HG02938 (cell line): Measurements from ENCODE around the gene PTPN11.
"Not testable (repeated sequence)": the region's sequence is repeated elsewhere in the genome, so short reads cannot be mapped to it uniquely, and the experiment has no call there.

Experiments
- ATAC-seq: cut with Tn5 transposase; IDR thresholded peaks from one replicate; pipeline ENCODE4 v1.9.1; 2021; ENCODE audit warnings: mild to moderate bottlenecking, moderate library complexity; ENCODE audit not compliant: unreplicated experiment

Gene PTPN11

DNA sequence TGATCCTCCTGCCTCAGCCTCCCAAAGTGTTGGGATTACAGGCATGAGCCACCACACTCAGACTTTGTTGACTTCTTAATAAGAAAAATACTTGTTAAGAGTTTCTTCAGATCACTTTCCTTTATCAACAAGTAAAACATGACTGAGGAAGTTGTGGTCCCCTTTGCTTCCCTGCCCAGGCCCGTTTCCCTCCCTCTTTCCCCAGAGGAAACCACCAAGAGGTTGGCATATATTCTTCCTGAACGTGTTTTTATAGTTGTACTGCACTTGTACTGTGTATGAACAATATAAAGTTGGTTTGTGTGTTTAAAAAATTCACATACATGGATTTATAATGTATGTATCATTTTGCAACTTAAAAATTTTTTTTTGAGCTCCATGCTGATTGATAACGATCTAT, 28.4 kb downstream of the PTPN11 start:
- ATAC-seq = no peak

GRCh38 chr12:112448165-112448564, 29.4 kb downstream of the PTPN11 start:
- not testable (repeated sequence) for ATAC-seq

DNA sequence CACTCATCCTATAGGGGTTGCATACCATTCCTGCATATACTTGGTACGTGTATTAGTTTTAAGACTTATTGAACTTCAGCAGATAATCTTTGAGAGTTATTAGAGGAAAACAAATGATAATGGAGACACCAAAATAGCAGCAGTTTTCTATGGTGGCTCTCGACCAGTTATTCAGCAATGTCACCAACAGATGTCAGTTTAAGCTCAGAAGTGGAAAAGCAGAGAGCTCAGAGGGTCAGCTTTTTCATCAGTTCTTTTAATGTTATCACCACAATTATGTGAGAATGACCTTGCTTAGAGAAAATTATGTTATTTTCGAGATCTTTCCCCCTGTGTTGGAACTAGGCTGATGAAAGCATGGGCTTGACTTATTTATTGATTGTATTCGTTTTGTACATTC, 32.0 kb downstream of the PTPN11 start:
- no peak for ATAC-seq

GRCh38 chr12:112456029-112456428, 37.3 kb downstream of the PTPN11 start:
- no peak for ATAC-seq

- ATAC-seq = not testable (repeated sequence)
These were observed 38.4 kb downstream of the PTPN11 start for GRCh38 chr12:112457142-112457541.

- no peak for ATAC-seq
These were observed 39.6 kb downstream of the PTPN11 start for GRCh38 chr12:112458330-112458729.

- no peak for ATAC-seq
These were observed 40.0 kb downstream of the PTPN11 start for GRCh38 chr12:112458751-112459150.

DNA sequence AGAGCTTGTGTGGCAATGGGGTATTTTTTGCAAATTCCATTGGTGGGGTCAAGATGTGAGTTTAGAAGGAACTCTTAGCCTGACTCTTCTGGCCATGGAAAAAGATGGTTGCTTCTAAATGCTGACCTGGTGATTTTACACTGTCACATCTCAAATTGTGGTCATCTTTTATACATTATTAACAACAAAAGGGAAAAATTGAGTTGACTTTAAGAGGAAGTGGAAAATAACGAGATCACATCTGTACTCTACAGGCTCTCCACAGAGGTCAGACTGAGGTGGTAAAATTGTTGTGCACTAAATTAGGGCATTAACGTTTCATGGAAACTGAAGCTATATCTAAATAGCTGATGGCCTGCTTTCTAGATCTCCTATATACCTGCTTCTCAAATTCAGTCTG, 44.7 kb downstream of the PTPN11 start:
- no peak for ATAC-seq

DNA sequence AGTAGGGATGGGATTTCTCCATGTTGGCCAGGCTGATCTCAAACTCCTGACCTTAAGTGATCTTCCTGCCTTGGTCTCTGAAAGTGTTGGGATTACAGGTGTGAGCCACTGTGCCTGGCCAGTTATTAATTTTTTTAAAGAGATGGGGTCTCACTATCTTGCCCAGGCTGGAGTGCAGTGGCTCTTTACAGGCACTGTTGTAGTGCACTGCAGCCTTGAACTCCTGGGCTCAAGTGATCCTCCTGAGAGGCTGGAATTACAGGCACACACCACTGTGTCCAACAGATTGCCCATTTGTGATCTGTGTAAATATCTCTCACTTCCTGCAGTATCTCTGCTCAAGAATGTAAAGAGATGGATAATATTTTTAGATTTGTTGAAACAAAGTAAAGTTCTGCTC, 45.9 kb downstream of the PTPN11 start:
- no peak for ATAC-seq

DNA sequence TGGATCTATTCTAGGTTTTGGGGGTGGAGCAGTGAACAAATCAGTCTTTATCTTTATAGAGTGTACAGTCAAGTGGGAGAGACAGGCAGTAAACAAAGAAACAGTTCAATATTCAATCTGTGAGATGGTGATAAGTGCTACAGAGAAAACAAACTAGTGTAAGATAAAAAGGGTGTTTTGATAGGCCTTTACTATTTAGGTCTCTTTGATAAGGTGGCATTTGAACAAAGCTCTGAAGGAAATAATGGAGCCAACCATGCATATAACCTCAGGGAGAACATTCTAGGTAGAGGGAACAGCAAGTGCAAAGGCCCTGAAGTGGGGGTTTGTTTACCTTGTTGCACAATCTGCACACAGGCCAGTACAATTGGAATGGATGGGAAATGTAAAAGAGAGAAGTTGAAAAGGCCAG, 47.3 kb downstream of the PTPN11 start:
- ATAC-seq = no peak

GRCh38 chr12:112466835-112467234, 48.1 kb downstream of the PTPN11 start:
- ATAC-seq = no peak

DNA sequence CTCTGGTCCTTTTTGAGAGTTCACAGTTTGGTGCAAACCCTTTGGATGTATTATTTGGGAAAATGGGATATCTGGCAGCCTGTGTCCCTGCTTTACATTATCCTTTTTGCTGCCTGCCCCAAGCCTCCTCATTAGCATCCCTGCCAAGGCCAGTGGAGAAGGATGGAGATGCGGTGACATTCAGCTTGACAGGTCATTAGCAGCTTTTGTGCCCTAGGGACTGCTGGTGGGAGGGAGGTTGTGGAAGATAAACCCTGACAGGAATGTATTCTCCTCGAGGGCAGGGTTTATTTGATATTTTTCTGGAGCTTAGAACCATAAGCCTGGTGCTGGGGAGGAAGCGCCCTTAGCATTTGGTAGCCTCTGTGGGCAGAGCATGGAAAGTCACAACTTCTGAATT, 49.3 kb downstream of the PTPN11 start:
- ATAC-seq = no peak

GRCh38 chr12:112473056-112473455, 54.3 kb downstream of the PTPN11 start:
- ATAC-seq = no peak

DNA sequence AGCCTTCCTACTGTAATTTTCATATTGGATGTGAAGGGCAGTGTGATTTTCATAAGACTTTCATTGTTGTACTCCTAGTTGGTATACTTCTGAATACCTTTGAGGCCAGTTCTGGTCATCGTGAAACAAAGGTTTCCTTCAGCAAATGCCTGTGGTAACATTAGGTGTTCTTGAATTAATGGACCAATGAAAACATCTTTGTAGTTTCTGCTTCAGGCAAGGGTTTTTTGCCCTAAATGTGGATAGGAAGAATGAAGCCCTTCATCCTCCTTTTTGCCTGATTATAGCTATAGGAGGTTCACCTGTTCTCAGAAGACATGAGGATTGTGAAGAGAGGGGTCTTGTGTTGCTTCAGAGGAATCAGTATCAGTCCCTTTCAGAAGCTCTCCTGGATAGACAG, 60.7 kb downstream of the PTPN11 start:
- no peak for ATAC-seq

DNA sequence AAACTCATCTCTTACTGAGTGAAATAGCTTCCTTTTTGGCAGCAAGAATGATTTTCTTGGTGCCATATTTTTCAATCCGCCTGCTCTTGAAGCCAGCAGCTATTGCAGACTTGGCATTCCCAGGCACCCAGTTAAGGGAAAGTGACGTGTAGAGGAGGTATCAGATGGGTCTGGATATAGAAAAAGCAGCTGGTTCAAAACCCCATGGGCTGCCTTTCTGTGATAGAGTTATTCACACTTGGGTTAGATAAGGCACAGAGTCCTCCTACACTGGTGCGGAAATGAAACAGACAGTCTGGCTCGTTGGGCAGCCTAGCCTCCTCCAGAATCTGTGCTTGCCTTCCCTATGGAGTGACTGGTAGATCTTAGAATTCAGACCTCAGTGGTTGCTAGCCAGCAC, 62.2 kb downstream of the PTPN11 start:
- ATAC-seq = no peak

- no peak for ATAC-seq
These were observed 64.0 kb downstream of the PTPN11 start for GRCh38 chr12:112482733-112483132.

- no peak for ATAC-seq
These were observed 67.6 kb downstream of the PTPN11 start for GRCh38 chr12:112486361-112486760.

DNA sequence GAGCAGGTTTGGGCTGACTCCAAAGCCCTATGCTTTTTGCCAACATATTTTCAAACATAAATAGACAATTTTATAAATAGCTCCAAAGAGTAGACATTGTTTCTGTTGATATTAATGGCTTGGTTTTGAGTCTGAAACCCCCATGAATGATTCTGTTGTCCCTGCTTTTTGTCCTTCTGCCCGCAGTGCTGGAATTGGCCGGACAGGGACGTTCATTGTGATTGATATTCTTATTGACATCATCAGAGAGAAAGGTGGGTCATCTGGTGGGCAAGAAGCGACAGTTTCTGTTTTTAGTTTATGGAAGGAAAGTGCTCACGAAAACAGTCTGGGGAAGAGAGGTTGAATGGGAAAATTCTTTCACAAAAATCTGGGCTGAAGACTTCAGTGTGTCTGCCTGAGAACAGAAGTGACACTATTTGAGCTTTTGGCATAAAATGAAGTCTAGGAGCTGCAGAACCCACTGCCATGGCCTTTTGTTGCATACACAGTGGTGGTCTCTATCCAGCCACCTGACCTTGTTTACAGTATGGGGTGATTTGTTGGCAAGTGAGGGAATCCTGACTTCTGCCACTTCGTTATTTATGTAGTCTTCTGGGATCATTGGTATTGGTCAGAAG, 69.6 kb downstream of the PTPN11 start:
- ATAC-seq = no peak

DNA sequence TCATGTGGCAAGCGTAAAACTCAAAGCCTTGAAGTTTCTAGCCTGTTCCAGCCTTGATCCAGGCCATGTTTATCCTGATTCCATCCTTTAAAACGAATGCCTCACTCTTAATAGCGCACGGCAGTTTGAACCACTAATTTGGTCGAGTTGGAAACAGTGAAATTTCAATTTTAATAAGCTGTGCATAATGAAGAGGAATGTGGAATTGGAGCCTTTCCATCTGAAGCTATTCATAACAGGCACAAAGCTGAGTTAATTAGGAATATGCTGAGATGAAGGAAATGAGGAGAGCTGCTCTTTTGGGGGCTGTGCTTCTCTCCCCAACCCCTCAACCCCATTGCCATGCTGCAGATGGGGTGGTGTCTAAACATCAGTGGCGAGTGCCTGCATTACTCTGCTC, 70.7 kb downstream of the PTPN11 start:
- ATAC-seq = no peak

- ATAC-seq = peak; percentile 58
These were observed 77.7 kb downstream of the PTPN11 start for GRCh38 chr12:112496496-112496895.

DNA sequence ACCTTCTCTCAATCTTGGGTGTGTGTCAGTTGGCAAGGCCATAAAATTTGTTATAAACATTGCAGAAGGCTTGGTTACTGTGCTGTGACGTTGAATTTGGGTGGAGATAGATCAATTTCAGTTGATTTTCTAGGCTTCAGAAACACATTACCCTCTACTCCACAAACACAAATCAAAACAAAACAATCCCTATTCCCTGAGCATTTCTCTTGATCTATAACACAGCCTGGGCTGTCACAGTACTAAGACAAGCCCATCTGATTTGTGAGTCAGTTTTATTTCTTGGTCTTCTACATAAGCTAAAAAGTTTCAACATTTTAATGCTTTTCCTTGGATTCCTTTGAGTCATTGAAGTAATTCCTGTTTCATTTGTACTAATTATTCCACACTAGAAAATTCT, 79.8 kb downstream of the PTPN11 start:
- ATAC-seq = no peak

DNA sequence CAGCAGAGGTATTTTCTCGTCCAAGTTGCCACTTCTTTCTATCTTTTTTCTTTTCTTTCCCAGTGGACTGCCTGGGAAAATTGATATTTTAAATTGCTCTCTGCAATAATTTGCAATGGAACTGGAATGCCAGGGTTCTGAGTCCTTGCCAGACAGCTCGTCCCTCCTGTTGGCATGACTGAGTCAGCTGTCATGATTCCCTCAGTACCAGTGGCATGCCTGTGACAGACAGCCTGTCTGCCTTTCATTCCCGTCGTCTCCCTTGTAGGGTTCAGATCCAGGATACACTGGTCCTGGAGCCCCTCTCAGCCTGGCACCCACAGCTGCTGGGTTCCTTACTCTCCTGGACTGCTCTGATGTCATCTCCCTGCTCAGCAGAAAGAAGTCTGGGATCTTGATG, 84.8 kb downstream of the PTPN11 start:
- no peak for ATAC-seq

- no peak for ATAC-seq
These were observed 87.9 kb downstream of the PTPN11 start for GRCh38 chr12:112506513-112507166.
